Activated CD4-positive, alpha-beta T cell treated with anti-CD3 and anti-CD28 coated beads, Interleukin-2, amount 50 U/mL, for 24 hours (primary cell): Measurements from ENCODE around the gene C1QTNF1.

Experiments used
- DNase-seq, 2 donors: peaks; one replicate each; pipeline ENCODE4 v3.0.0-alpha.2; 2020; ENCODE audit warnings: low read depth in 1 of 2, low spot score in 1 of 2

Gene C1QTNF1

DNA sequence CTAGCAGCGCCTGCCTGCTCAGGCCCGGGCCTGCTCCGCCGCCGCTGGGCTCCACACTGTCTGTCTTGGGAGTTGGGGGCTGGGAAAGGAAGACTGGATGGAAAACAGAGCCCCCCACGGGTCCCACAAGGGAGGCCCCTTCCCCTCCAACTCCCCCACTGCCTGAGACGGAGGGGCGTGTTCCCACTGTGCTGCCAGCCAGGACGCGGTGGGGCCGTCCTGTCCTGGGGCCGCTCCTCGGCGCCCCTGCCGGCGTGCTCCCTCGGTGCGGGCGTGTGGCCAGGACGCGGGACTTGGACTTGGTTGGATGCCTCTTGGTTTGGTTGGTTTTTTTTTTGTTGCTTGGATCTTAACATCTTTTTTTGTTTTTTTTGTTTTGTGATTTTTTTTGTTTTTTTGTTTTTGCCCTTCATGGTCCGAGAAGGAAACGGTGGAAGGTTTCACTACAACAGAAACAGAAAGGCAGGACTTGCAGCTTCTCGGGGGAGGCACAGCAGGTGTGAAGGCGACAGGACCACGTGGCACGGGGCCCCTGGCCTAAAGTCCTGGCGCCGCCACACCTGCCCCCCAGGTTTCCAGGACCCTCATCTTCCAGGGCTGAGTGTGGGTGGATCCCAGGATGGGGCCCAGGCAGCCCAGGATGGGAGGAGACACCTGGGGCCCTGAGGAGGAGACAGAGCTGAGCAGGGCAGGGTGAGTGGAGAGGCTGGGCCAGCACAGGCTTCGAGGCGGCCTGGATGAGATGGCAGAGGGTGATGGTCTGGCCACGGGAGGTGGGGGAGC, 66.7 kb downstream of the C1QTNF1 start:
- DNase-seq: no peak

DNA sequence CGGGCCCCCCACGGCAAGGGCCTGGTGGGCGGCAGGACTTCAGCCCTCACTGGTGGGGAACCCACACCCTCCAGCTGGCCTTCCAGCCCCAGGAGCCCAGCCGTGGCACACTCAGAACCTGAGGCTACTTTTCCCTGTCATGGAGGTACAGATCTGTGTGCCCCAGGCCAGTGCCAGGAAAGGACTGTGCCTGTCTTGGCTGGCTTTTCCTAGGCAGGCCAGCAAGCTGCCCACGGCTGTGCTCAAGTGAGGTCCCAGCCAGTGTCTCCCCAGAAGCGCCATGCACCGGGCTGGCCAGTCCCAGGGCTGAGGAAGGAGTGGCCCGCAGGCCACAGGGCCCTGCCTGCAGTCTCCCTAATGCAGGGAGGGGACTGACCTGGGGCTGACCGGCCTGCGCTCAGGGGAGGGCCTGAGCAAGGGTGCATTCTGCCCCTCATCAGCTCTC, 67.3 kb downstream of the C1QTNF1 start:
- no peak for DNase-seq

DNA sequence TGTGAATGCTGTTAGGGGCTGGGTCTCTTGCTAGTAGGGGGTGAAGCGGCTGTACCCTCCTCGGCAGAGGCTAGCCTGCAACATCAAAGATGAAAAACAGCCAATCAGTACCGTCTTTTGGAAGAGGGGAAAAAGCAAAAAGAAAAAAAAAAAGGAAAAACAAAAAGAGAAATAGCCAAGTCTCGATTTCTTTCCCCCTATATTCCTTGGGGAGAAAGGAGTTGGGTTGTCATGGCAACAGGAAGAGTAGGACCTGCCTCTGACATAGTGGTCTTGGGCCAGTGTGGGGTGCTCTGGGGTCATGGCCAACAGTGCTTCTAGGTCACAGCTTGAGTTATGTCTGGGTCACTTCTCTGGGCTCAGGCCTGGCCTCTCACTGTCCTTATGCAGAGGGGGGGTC, 68.6 kb downstream of the C1QTNF1 start:
- no peak for DNase-seq

DNA sequence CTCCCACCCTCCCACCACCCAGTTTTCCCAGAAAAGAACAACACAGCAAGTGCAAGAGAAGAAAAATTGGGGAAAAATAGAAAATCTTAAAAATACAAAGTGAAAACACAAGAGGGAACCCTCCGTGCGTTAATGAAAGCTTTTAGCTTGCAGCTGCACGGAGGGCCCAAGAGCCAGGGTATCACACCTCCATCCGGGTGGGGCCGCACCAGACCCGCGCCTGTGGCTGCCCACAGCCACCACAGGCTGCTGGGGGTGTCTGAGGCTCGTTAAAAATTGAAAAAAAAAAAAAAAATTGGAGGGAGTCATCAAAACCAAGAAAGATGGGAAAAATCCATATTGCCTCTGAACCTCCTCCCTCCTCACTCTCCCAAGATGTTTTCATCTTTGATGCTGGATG, 69.3 kb downstream of the C1QTNF1 start:
- DNase-seq: no peak

DNA sequence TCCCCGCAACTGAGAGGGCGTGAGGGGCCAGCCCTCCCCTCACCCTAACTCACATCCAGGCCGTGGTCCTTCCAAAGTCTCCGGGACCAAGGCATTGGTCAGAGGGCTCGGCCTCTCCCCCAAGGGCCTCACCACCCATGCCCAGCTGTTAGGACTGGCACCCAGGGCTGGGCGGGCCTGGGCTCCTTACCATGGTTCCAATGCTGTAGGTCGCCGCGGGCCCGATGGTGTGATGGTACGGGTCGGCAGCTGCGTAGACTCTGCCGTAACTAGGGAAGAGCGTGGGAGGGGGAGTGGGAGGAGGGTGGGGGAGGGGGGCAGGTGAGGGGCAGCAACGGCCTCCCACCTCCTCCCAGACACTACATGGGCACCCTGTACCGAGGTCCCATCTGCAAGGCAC, 70.3 kb downstream of the C1QTNF1 start:
- no peak for DNase-seq

- DNase-seq: no peak
Measured at GRCh38 chr17:79095345-79096055, 71.5 kb downstream of the C1QTNF1 start.

DNA sequence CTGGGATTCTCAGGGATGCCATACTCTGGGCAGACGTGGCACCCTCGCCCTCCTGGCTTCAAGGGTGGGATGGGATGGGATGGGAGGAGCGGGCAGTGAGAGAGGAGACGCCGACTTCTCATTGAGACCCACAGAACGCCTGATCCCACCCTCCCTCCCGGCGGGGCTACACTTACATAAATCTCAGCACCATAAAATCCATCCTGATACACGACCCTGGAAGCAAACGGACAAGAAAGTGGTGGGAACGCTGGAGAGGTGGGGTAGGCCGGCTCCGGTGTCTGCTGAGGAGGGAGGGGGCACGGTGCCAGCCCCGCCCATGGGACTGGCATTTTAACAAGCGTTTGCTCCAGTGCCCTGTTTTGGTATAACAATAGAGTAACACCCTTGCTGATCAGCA, 72.5 kb downstream of the C1QTNF1 start:
- DNase-seq: no peak

GRCh38 chr17:79097226-79098055, 73.5 kb downstream of the C1QTNF1 start:
- no peak for DNase-seq

DNA sequence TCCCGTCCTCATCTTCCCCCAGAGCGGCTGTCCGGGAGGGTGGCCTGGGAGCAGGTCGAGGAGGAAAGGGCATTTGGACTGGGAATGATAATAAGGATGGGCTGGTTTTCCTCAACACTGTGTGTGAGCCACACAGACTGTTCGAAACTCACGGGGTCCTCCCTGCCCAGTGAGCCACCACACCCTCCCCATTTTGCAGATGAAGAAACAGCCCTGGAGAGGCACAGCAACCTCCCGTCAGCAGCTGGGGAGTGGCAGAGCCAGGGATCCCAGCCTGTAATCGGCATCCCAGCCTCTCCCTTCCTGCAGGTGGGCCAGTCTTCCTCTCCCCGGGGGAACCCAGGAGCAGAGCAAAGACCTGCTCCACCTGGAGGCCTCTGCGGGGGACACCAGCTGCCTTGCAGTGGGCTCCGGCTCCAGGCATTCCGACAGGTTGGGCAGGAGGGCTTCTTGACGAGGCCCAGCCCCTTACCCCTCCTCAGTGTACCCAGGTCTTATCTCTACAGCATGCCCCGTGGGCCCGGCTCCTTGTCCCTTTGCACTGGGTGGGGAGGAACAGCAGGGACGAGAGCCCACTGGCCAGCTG, 74.4 kb downstream of the C1QTNF1 start:
- no peak for DNase-seq
